Raji (cell line): ENCODE measurements around the gene INPP5A.

Experiments
- POLR2A ChIP-seq: IDR thresholded peaks from 2 replicates; pipeline ENCODE4 v1.6.1; 2011; ENCODE audit warnings: low read depth, low read length, control low read depth; ENCODE audit not compliant: insufficient read depth

Gene INPP5A

DNA sequence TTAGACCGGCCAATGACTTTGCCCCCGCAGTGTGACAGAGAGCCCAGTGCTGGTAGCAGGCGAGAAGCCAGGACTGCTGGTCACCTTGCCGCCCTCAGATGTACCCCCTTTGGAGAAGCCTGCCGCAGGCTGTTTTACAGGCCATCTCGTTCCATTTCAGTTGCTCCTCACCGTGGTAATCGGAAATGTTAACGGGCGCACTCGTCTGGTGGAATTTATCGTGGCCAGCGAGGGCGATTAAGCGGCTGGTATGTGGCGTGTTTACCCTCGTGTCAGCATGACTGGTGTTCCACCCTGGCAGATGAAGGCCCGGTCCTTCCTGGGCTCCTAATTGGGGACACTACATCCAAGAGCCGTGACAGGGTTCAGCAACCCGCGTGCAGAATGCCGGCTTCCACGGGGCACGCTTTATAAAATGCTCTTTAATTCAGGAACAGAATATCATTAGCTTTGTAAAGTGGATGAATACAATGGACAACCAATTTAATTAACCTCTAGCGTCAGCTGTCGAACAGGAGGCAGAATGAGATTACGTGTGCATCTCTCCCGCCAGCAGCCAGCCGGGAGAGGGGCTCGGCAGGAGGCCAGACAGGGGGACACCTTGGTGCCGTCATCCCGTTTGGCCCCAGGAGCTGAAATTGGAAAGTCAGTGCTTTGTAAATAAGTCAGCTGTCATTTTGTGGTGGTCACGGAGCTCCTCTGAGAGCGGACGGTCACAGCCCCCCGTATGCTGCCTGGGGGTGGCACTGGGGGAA lies 140.1 kb downstream of the INPP5A start:
- TF ChIP-seq POLR2A, result no peak

DNA sequence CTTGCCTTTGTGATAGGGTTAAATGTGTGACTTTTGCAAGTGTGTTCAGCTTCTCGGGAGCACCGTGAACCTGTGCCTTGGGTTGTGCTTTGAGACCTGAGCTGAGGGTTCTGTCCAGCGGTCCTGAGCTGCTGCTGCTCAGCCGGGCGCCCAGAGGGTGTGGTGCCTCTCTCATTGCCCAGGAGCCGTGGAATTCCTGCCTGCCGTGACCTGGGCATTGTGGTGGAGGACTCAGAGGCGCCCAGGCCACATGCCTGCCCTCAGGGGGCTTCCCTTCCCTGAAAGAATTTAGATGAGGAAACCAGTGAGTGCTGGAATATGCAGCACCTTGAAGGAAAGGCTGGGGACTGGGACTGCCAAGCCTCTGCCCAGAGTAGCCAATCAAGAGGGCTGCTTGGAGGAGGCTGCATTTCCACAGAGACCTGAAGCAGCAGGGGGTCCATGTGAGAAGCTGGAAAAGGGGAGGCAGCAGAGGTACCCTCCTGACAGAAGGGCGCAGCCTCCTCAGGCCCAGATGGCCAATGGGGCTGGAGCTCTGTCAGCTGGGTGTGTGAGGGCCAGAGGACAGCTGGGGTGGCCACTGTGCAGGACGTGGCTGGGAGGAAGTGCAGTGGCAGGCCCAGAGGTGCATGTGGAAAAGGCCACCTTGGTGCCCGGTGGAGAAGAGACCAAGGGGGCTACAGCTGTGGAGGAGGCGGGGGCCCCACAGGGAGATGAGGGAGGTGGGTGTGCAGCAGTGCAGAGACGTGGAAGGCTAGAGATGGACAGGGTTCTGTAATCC lies 141.0 kb downstream of the INPP5A start:
- TF ChIP-seq POLR2A, result no peak

DNA sequence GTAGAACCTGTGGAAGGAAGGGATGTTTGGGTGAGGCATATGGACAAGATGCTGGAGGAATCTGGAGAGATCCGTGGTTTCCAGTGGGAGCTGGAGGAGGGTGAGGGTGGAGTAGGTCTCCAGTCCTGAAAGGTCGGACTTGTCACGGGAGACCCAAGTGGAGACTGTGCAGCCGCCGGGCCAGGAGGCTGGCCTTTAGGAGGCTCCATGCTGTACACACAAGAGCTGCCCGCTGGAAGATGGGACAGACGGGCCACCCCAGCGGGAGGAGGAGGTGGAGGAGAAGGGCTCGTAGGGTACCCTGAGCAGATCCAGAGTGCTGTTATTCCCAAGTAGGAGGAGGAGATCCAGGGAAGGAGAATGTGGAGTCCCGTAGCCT lies 141.6 kb downstream of the INPP5A start:
- TF ChIP-seq POLR2A, result no peak

DNA sequence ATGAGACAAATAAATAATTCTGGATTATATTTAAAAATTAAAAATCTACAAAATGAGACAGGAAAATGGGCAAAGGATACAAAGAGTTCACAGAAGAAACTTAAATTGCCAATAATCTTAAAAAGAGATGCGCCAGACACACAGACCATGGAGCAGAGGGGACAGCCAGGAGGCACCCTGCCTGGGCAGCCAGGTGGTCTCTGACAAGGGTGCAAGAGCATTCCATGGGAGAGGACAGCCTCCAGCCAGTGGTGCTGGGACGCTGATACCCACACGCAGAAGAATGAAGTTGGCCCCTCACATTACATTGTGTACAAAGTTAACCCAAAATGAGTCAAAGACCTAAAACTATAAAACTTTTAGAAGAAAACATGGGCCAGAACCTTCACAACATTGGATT lies 142.1 kb downstream of the INPP5A start:
- TF ChIP-seq POLR2A, result no peak

- TF ChIP-seq POLR2A, result no peak
Measured at GRCh38 chr10:132681858-132682755, 144.5 kb downstream of the INPP5A start.

DNA sequence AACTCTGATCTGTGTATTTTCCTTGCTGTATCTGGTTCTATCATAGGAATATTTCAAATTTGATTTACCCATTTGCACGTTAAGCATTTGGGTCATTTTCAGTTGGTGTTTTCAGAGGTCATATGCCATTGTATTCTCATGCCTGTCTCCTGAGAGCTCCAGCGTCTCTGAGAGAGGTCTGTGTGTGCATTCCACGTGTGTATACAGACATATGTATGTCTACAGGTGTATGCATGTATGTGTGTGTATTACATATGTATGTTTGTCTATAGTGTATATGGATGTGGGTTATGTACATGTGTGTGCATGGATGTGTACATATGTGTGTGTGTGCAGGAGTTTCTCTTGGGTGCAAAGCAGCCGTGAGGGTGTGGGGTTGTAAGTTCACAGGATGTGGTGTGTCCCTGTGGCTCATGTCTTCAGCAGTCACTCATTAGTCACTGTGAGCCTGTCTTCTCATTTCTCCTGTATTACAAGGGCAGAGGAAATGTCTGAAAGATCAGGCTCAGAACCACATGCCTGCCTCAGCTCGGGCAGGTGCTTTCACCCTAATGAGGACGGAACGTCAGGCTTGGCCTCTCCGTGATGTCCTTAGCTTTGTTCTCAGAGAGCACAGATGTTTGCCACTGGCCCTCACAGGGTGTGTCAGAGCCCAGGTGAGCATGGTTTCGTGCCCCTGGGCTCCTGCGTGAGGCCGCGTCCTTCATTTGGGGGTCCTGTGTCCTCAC lies 146.7 kb downstream of the INPP5A start:
- TF ChIP-seq POLR2A, result no peak

DNA sequence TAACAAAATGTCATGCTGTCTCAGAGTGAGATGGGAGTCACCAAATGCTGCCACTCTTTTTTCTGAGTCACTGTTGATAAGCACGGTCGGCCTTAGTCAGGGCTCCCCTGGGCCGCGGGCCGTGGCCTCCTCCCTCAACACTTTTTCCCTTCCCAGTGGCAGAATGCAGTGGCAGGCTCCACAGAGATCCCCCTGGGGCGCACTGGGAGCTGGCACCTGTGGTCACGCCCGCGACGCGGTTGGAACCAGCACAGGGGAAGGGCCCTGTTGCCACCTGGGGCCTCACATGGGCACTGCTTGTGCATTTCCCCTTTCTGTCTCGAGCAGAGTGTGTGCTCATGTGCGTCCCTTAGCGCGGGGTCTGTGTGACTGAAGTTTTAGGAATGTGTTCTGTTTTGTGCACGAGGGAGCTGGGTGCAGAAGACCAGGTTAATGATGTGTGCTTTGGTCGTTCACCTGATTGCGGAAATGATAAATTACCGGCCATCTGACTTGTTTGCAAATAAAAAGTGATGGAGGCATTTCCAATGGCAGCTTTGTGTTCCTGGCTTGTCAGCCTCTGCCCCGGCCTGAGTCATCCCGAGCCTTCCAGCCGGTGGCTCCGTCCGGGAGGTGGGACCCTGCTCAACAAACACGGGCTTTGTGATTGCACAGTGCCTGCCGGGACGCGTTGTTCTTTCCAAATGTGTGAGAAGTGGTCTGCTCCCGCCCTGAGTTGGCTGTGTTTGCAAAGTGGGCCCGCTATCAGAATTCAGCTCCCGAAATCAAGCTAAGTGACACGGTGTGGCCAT lies 147.7 kb downstream of the INPP5A start:
- TF ChIP-seq POLR2A, result no peak

- TF ChIP-seq POLR2A, result no peak
Measured at GRCh38 chr10:132685921-132686680, 148.5 kb downstream of the INPP5A start.

GRCh38 chr10:132687181-132687892 lies 149.8 kb downstream of the INPP5A start:
- TF ChIP-seq POLR2A, result no peak

GRCh38 chr10:132687893-132688579 lies 150.4 kb downstream of the INPP5A start:
- no peak for TF ChIP-seq POLR2A

GRCh38 chr10:132688580-132689420 lies 151.2 kb downstream of the INPP5A start:
- no peak for TF ChIP-seq POLR2A

GRCh38 chr10:132689721-132690360 lies 152.3 kb downstream of the INPP5A start:
- TF ChIP-seq POLR2A, result no peak
